ENCODE measurements around the gene ACAP2. TPM values are rescaled to one million over a fixed set of nuclear protein-coding genes. Genes with fewer than 3 reads are reported as not detected.

ACAP2 gene
- total RNA-seq, 1 donor from 2014 or later: 49.7 TPM

- TF ChIP-seq CTCF (IDR thresholded peaks at IDR 0.05; ENCODE audit: unreplicated experiment): no peak
- H3K4me3 Mint-ChIP-seq: no peak overlapping the region
- H3K36me3 Mint-ChIP-seq: no peaks in the 10 kb centered on the region
- H3K9me3 Mint-ChIP-seq: no peaks in the 10 kb centered on the region
- no peak overlapping the region for H3K27ac Mint-ChIP-seq
- H3K27me3 Mint-ChIP-seq (ENCODE audit: low read depth): no peaks in the 10 kb centered on the region
- peaks cover 17% of the 10 kb centered on the region for H3K4me1 Mint-ChIP-seq
- no peak for DNase-seq (ENCODE audit: low spot score in 2 of 2, unreplicated experiment in 2 of 2)
These were observed 5.5 kb upstream of the ACAP2 start for GRCh38 chr3:195448205-195448875.

DNA sequence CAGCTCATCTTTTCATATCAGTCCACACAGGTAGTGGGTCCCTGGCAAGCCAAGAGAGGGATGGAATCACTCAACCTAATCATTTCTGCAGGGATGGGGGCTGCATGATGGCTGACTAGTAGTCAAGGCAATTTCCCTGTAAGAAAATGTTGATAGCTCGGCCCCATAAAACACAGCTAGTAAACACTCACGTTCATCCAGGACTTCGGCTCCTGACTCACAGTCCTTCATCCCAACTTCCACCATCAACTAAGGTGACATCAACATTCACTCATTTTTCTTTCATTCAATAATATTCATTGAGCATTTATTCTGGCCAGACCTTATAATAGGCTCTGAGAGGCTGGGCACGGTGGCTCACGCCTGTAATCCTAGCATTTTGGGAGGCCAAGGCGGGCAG lies 4.4 kb upstream of the ACAP2 start:
- no peak for DNase-seq (ENCODE audit: low spot score in 2 of 2, unreplicated experiment in 2 of 2)
- Mint-ChIP-seq H3K36me3 (no peaks in the 10 kb centered on the region), H3K27ac (no peak overlapping the region), H3K27me3 (ENCODE audit: low read depth) (no peaks in the 10 kb centered on the region), H3K4me1 (peaks cover 19% of the 10 kb centered on the region), H3K9me3 (no peaks in the 10 kb centered on the region), H3K4me3 (no peak overlapping the region)
- no peak for TF ChIP-seq CTCF (IDR thresholded peaks at IDR 0.05; ENCODE audit: unreplicated experiment)

DNA sequence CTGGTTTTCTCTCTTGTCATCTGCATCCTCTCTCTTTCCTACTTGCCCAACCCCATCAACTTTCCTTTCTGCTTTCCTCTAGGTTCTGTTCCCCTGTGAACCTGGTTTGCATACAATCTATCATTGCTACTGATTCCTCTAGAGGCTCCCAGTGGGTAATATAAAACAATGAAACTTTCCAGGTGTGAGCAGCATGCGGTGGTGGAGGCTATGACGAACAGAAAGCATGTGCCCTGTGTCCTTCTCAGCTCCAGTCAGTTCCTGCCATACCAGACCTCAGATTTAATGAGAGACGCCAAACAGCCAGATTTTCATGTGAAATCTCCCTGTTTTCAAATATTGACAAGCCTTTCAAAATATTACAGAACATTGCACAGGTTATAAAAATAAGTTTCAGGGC lies 3.5 kb upstream of the ACAP2 start:
- no peak for TF ChIP-seq CTCF (IDR thresholded peaks at IDR 0.05; ENCODE audit: unreplicated experiment)
- Mint-ChIP-seq H3K9me3 (no peaks in the 10 kb centered on the region), H3K27me3 (ENCODE audit: low read depth) (no peaks in the 10 kb centered on the region), H3K4me1 (peaks cover 23% of the 10 kb centered on the region), H3K27ac (no peak overlapping the region), H3K36me3 (no peaks in the 10 kb centered on the region), H3K4me3 (no peak overlapping the region)
- no peak for DNase-seq (ENCODE audit: low spot score in 2 of 2, unreplicated experiment in 2 of 2)

DNA sequence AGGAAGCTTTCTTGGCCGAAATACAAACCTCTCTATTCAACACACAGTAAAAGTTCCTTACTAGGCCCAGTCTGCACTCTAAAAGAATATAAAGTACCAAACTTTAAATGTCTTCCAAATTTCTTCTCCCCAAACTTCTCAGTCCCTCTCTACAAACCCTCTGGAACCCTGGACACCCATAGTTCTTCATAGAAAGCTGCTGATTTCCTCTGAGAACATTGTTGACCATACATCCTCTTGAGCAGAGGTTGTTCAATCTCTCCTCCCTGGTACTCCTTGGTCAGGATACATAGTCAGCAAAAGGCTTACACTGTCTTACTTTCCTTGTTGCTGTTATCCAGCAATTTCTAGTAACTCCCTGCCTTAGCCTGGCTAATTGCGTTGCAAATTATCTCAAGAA lies 3.1 kb upstream of the ACAP2 start:
- H3K9me3 Mint-ChIP-seq: no peaks in the 10 kb centered on the region
- no peaks in the 10 kb centered on the region for H3K36me3 Mint-ChIP-seq
- no peak overlapping the region for H3K4me3 Mint-ChIP-seq
- no peak for TF ChIP-seq CTCF (IDR thresholded peaks at IDR 0.05; ENCODE audit: unreplicated experiment)
- DNase-seq (ENCODE audit: low spot score in 2 of 2, unreplicated experiment in 2 of 2): no peak
- no peak overlapping the region for H3K27ac Mint-ChIP-seq
- no peaks in the 10 kb centered on the region for H3K27me3 Mint-ChIP-seq (ENCODE audit: low read depth)
- peaks cover 25% of the 10 kb centered on the region for H3K4me1 Mint-ChIP-seq

- Mint-ChIP-seq H3K27ac (peak overlapping the region; percentile 85), H3K9me3 (no peaks in the 10 kb centered on the region), H3K4me3 (peak overlapping the region; percentile 87), H3K4me1 (peaks cover 23% of the 10 kb centered on the region), H3K36me3 (no peaks in the 10 kb centered on the region), H3K27me3 (ENCODE audit: low read depth) (no peaks in the 10 kb centered on the region)
- no peak for TF ChIP-seq CTCF (IDR thresholded peaks at IDR 0.05; ENCODE audit: unreplicated experiment)
- DNase-seq (ENCODE audit: low spot score in 2 of 2, unreplicated experiment in 2 of 2): no peak
These were observed 670 bp upstream of the ACAP2 start for GRCh38 chr3:195443391-195443989.
